Thyroid gland (tissue), 4 donors: ENCODE data around the gene B4GALNT3. TPM values are rescaled to one million over a fixed set of nuclear protein-coding genes. Genes with fewer than 3 reads are reported as not detected.
A peak's percentile ranks its signal among the peaks of the same experiment; 100 is the strongest.

Source experiments
- DNase-seq, 2 donors: peaks; one replicate each; pipeline ENCODE4 v3.0.0-alpha.2; 2019
- H3K27ac ChIP-seq, 3 donors: fragments of 200-600 bp; sonication (generic); 1 replicate in 2 of 3; 2 replicates in 1 of 3; pipeline ENCODE4 v1.5.1; 2016 to 2019; ENCODE audit warnings: mild to moderate bottlenecking in 1 of 3, moderate library complexity in 1 of 3
- H3K27me3 ChIP-seq: fragments of 200-600 bp; sonication (generic); one replicate; pipeline ENCODE4 v1.5.1; 2019
- H3K36me3 ChIP-seq, 2 donors: fragments of 200-600 bp; sonication (generic); one replicate each; pipeline ENCODE4 v1.5.1; 2016 to 2019
- H3K4me1 ChIP-seq, 2 donors: fragments of 200-600 bp; sonication (generic); one replicate each; pipeline ENCODE4 v1.5.1; 2017 to 2019
- H3K4me3 ChIP-seq, 3 donors: fragments of 200-600 bp; sonication (generic); replicated peaks in 1 of 3; 1 replicate in 2 of 3; 2 replicates in 1 of 3; pipeline ENCODE4 v1.5.1; 2016; ENCODE audit warnings: mild to moderate bottlenecking in 1 of 3
- H3K9me3 ChIP-seq: fragments of 200-600 bp; sonication (generic); one replicate; pipeline ENCODE4 v1.5.1; 2017
- CTCF ChIP-seq, 6 experiments: fragments of 200-600 bp in 3 of 6; fragments of 450-650 bp in 3 of 6; sonication (generic) in 3 of 6; IDR thresholded peaks; one replicate each; pipeline ENCODE4 v1.5.1; 2016 to 2019; ENCODE audit warnings: antibody characterized with exemption in 6 of 6, mild to moderate bottlenecking in 2 of 6, inconsistent platforms in 1 of 6, moderate library complexity in 1 of 6
- POLR2A ChIP-seq, 2 donors: fragments of 450-650 bp; IDR thresholded peaks; one replicate each; pipeline ENCODE4 v1.6.1; 2017; ENCODE audit warnings: antibody characterized with exemption in 2 of 2, mild to moderate bottlenecking in 2 of 2, moderate library complexity in 1 of 2
- WGBS, 2 donors: methylation state at CpG; one replicate each; pipeline ENCODE4 v1.1.5; 2017; 5-methylcytosine and 5-hydroxymethylcytosine counted together
- intact Hi-C: fragments of 100-400 bp; cut with DNase I; formaldehyde crosslinking; loops from one replicate; pipeline ENCODE4 v1.15.1; 2023
- total RNA-seq, 4 donors: library from RNA; depleted of rRNA; stranded (reverse); fragments of >200 nt; gene quantifications; one replicate each; pipeline ENCODE4 v1.2.3, GENCODE V29; 2016

Gene B4GALNT3
- total RNA-seq, 4 donors from 2014 or later, result 3.9 to 6.6 (median 5.6) TPM

GRCh38 chr12:442235-442884, 17.4 kb upstream of the B4GALNT3 start:
- 58 to 62% methylated on average over 16 of the region's 16 CpGs for WGBS, 2 donors
- TF ChIP-seq CTCF (IDR thresholded peaks at IDR 0.05) (peak; percentile 32 to 84 (median 78)), POLR2A (IDR thresholded peaks at IDR 0.05) (no peak)
- no peaks in the 10 kb centered on the region for H3K4me1 ChIP-seq
- no peak overlapping the region for H3K4me3 ChIP-seq
- intact Hi-C loops, result loop anchor here (5.0 kb wide), 1 partner anchor 105 kb away; no protein-coding TSS in a partner anchor
- no peak overlapping the region for H3K27ac ChIP-seq
- H3K27me3 ChIP-seq, result no peaks in the 10 kb centered on the region
- DNase-seq, result peak; percentile 50 to 54
- no peaks in the 10 kb centered on the region for H3K9me3 ChIP-seq
- no peaks in the 10 kb centered on the region for H3K36me3 ChIP-seq

- Histone ChIP-seq H3K27ac (no peak overlapping the region), H3K9me3 (no peaks in the 10 kb centered on the region), H3K4me1 (no peaks in the 10 kb centered on the region), H3K27me3 (no peaks in the 10 kb centered on the region), H3K36me3 (no peaks in the 10 kb centered on the region), H3K4me3 (no peak overlapping the region)
- no peak for TF ChIP-seq POLR2A (IDR thresholded peaks at IDR 0.05)
- no peak for TF ChIP-seq CTCF (IDR thresholded peaks at IDR 0.05)
- 92 to 96% methylated on average over 1 of the region's 1 CpG for WGBS, 2 donors
- intact Hi-C loops, result no loop called here
- DNase-seq, result no peak
Observed at GRCh38 chr12:447141-447540, 12.6 kb upstream of the B4GALNT3 start.

- Histone ChIP-seq H3K27ac (no peak overlapping the region), H3K9me3 (no peaks in the 10 kb centered on the region), H3K36me3 (no peaks in the 10 kb centered on the region), H3K27me3 (no peaks in the 10 kb centered on the region), H3K4me3 (no peak overlapping the region), H3K4me1 (no peaks in the 10 kb centered on the region)
- intact Hi-C loops, result no loop called here
- WGBS, 2 donors, result 30 to 54% methylated on average over 4 of the region's 4 CpGs
- DNase-seq, result no peak
- TF ChIP-seq CTCF (IDR thresholded peaks at IDR 0.05) (no peak), POLR2A (IDR thresholded peaks at IDR 0.05) (no peak)
Observed at GRCh38 chr12:449203-449602, 10.5 kb upstream of the B4GALNT3 start.

- Histone ChIP-seq H3K4me3 (no peak overlapping the region), H3K27me3 (no peaks in the 10 kb centered on the region), H3K4me1 (no peaks in the 10 kb centered on the region), H3K27ac (no peak overlapping the region), H3K36me3 (no peaks in the 10 kb centered on the region), H3K9me3 (no peaks in the 10 kb centered on the region)
- WGBS, 2 donors, result 87 to 88% methylated on average over 3 of the region's 3 CpGs
- intact Hi-C loops, result no loop called here
- DNase-seq, result no peak
- TF ChIP-seq POLR2A (IDR thresholded peaks at IDR 0.05), result no peak
- no peak for TF ChIP-seq CTCF (IDR thresholded peaks at IDR 0.05)
Observed at GRCh38 chr12:450438-450837, 9.3 kb upstream of the B4GALNT3 start.

- Histone ChIP-seq H3K4me3 (no peak overlapping the region), H3K27ac (no peak overlapping the region), H3K9me3 (no peaks in the 10 kb centered on the region), H3K27me3 (no peaks in the 10 kb centered on the region), H3K36me3 (no peaks in the 10 kb centered on the region), H3K4me1 (no peaks in the 10 kb centered on the region)
- TF ChIP-seq CTCF (IDR thresholded peaks at IDR 0.05), result peak in 1 of 6 experiments; percentile 30
- TF ChIP-seq POLR2A (IDR thresholded peaks at IDR 0.05), result no peak
- intact Hi-C loops, result no loop called here
- WGBS, 2 donors, result 62 to 81% methylated on average over 8 to 14 of the region's 25 CpGs
- no peak for DNase-seq
Observed at GRCh38 chr12:452667-453210, 7.0 kb upstream of the B4GALNT3 start.
